HG03139 (cell line): ENCODE measurements around the gene OR9A2.
"Not testable (repeated sequence)": the region's sequence is repeated elsewhere in the genome, so short reads cannot be mapped to it uniquely, and the experiment has no call there.

ENCODE experiments used
- ATAC-seq: cut with Tn5 transposase; IDR thresholded peaks from one replicate; pipeline ENCODE4 v1.9.1; 2021; ENCODE audit not compliant: unreplicated experiment

Gene OR9A2

GRCh38 chr7:142978402-142978801 is 48.5 kb downstream of the OR9A2 start:
- ATAC-seq, result not testable (repeated sequence)
